K562 (cell line): ENCODE data around the gene CYP24A1. TPM values are rescaled to one million over a fixed set of nuclear protein-coding genes. Genes with fewer than 3 reads are reported as not detected.
A peak's percentile ranks its signal among the peaks of the same experiment; 100 is the strongest.

Experiments
- BDP1 ChIP-seq: IDR thresholded peaks from 3 replicates; pipeline ENCODE4 v1.6.1; 2011; ENCODE audit not compliant: insufficient read length, insufficient read depth
- CREM ChIP-seq: IDR thresholded peaks from 2 replicates; pipeline ENCODE4 v1.6.1; 2014; ENCODE audit warnings: antibody characterized with exemption, low read depth
- ELF1 ChIP-seq: fragments of 200-800 bp; sonication (Bioruptor generic); IDR thresholded peaks from 2 replicates; pipeline ENCODE4 v1.6.1; 2016; ENCODE audit warnings: missing genetic modification characterization, missing compliant biosample characterization
- ETV6 ChIP-seq, 3 experiments: fragments of 150-350 bp in 1 of 3; sonication (generic) in 1 of 3; formaldehyde crosslinking in 1 of 3; IDR thresholded peaks; 2 replicates each; pipeline versions ENCODE4 v1.6.1 to v1.8.0; 2014 to 2022; ENCODE audit warnings: borderline replicate concordance in 2 of 3, low read depth in 2 of 3, antibody characterized with exemption in 1 of 3, low read length in 1 of 3, mild to moderate bottlenecking in 1 of 3, missing genetic modification reagents in 1 of 3
- HDGF ChIP-seq: fragments of 450-650 bp; IDR thresholded peaks from 2 replicates; pipeline ENCODE4 v1.6.1; 2016
- MCM2 ChIP-seq: fragments of 450-650 bp; IDR thresholded peaks from 2 replicates; pipeline ENCODE4 v1.6.1; 2017; ENCODE audit warnings: low read depth, mild to moderate bottlenecking
- MCM3 ChIP-seq: fragments of 450-650 bp; IDR thresholded peaks from 2 replicates; pipeline ENCODE4 v1.6.1; 2016
- POLR2AphosphoS2 ChIP-seq: IDR thresholded peaks from 2 replicates; pipeline ENCODE4 v1.6.1; 2012; ENCODE audit warnings: low read length, improper control_type of control experiment
- RBFOX2 ChIP-seq: fragments of 200-400 bp; formaldehyde crosslinking; IDR thresholded peaks from 2 replicates; pipeline ENCODE4 v1.6.1; 2017; ENCODE audit warnings: low read depth, mild to moderate bottlenecking, low read length, moderate library complexity
- SP2 ChIP-seq: IDR thresholded peaks from 2 replicates; pipeline ENCODE4 v1.6.1; 2011; ENCODE audit warnings: mild to moderate bottlenecking, low read depth, low read length, moderate library complexity; ENCODE audit not compliant: poor library complexity, severe bottlenecking; ENCODE audit errors: extremely low read depth
- TOE1 ChIP-seq, 2 experiments: fragments of 450-650 bp in 1 of 2; sonication (generic) in 1 of 2; formaldehyde crosslinking in 1 of 2; IDR thresholded peaks; 2 replicates each; pipeline versions ENCODE4 v1.7.1 to v1.8.0; 2016 to 2022; ENCODE audit warnings: borderline replicate concordance in 2 of 2, mild to moderate bottlenecking in 2 of 2, antibody characterized with exemption in 1 of 2, inconsistent platforms in 1 of 2, low read depth in 1 of 2, missing genetic modification reagents in 1 of 2, moderate library complexity in 1 of 2
- ZBTB11 ChIP-seq, 3 experiments: fragments of 200-800 bp in 1 of 3; fragments of 250-450 bp in 1 of 3; fragments of 450-650 bp in 1 of 3; sonication (Bioruptor Pico) in 1 of 3; sonication (Bioruptor generic) in 1 of 3; formaldehyde crosslinking in 1 of 3; IDR thresholded peaks; 2 replicates each; pipeline versions ENCODE4 v1.6.1 to v1.8.0; 2016 to 2022; ENCODE audit warnings: mild to moderate bottlenecking in 2 of 3, missing genetic modification characterization in 2 of 3, missing compliant biosample characterization in 1 of 3, moderate library complexity in 1 of 3
- ZNF165 ChIP-seq: fragments of 250-450 bp; sonication (Bioruptor Pico); IDR thresholded peaks from 2 replicates; pipeline ENCODE4 v1.4.0; 2020; ENCODE audit warnings: borderline replicate concordance
- ZNF57 ChIP-seq: fragments of 450-650 bp; formaldehyde crosslinking; IDR thresholded peaks from 2 replicates; pipeline ENCODE4 v1.4.0; 2020; ENCODE audit warnings: mild to moderate bottlenecking, moderate library complexity
- ZNF583 ChIP-seq: fragments of 250-450 bp; sonication (Bioruptor Pico); IDR thresholded peaks from 2 replicates; pipeline ENCODE4 v1.4.0; 2020
- ZNF740 ChIP-seq, 3 experiments: fragments of 200-800 bp in 1 of 3; sonication (Bioruptor generic) in 1 of 3; sonication (generic) in 1 of 3; formaldehyde crosslinking in 1 of 3; IDR thresholded peaks; 2 replicates each; pipeline versions ENCODE4 v1.6.1 to v1.8.0; 2016 to 2022; ENCODE audit warnings: mild to moderate bottlenecking in 2 of 3, missing compliant biosample characterization in 2 of 3, missing genetic modification characterization in 2 of 3, missing genetic modification reagents in 1 of 3
- polyA plus RNA-seq, 8 experiments: library from polyadenylated mRNA; depleted of rRNA in 4 of 8; stranded (reverse) in 5 of 8; unstranded in 3 of 8; fragments of >200 nt; fragmentation: Nextera tagmentation in 2 of 8; fragmentation: Illumina TruSeq in 1 of 8; extraction: Ambion mirVana in 2 of 8; extraction: Trizol in 1 of 8; gene quantifications; 2 replicates each; pipeline versions ENCODE4 v1.2.1 to v1.2.3, GENCODE V29; 2011 to 2014; ENCODE audit warnings: inconsistent platforms in 1 of 8, missing spikeins in 1 of 8
- total RNA-seq, 7 experiments: library from RNA; depleted of rRNA in 6 of 7; stranded (reverse); fragments of >200 nt in 6 of 7; fragmentation: Illumina TruSeq in 2 of 7; extraction: Trizol in 2 of 7; gene quantifications; 2 replicates each; pipeline versions ENCODE4 v1.2.1 to v1.2.3, GENCODE V29; 2011 to 2021; ENCODE audit warnings: low replicate concordance in 1 of 7
- TF ChIP-seq, protein P1 (sequence below): fragments of 250-450 bp; sonication (Bioruptor Pico); IDR thresholded peaks from 2 replicates; pipeline ENCODE4 v1.5.0; 2020; ENCODE audit warnings: mild to moderate bottlenecking
- TF ChIP-seq, protein P2 (sequence below): fragments of 200-800 bp; sonication (Bioruptor generic); IDR thresholded peaks from 2 replicates; pipeline ENCODE4 v1.6.1; 2017; ENCODE audit warnings: missing genetic modification characterization, missing compliant biosample characterization

The CYP24A1 gene
- total and polyA plus RNA-seq, 9 of the 15 experiments (the other 6 are each of a cell fraction or from before 2014, with no cell fraction given): 0.04 TPM; not detected in 8

GRCh38 chr20:54207743-54208547 is 34.2 kb upstream of the CYP24A1 start, which contains the start of gene PFDN4 (continued):
- no peak for TF ChIP-seq ZNF740 (CRISPR knock-in tag; IDR thresholded peaks at IDR 0.05)
- no peak for TF ChIP-seq ZNF740 (tag; IDR thresholded peaks at IDR 0.05)
- TF ChIP-seq HDGF: no peak
- TF ChIP-seq MCM3: no peak; the same call in 1 of the 2 replicates
- peak; percentile 94 for TF ChIP-seq TOE1 (IDR thresholded peaks at IDR 0.05; ENCODE audit: borderline replicate concordance)
- TF ChIP-seq TOE1 (CRISPR knock-in tag; IDR thresholded peaks at IDR 0.05; ENCODE audit: borderline replicate concordance, low read depth): no peak
- no peak for TF ChIP-seq ZNF583 (CRISPR knock-in tag)
- TF ChIP-seq ELF1 (tag): no peak
- TF ChIP-seq, protein P1, sequence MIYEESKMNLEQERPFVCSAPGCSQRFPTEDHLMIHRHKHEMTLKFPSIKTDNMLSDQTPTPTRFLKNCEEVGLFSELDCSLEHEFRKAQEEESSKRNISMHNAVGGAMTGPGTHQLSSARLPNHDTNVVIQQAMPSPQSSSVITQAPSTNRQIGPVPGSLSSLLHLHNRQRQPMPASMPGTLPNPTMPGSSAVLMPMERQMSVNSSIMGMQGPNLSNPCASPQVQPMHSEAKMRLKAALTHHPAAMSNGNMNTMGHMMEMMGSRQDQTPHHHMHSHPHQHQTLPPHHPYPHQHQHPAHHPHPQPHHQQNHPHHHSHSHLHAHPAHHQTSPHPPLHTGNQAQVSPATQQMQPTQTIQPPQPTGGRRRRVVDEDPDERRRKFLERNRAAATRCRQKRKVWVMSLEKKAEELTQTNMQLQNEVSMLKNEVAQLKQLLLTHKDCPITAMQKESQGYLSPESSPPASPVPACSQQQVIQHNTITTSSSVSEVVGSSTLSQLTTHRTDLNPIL (CRISPR knock-in tag): no peak
- TF ChIP-seq ZNF57 (CRISPR knock-in tag): no peak
- TF ChIP-seq SP2: no peak
- TF ChIP-seq BDP1: no peak
- TF ChIP-seq RBFOX2: peak; percentile 88
- no peak for TF ChIP-seq ZNF165
- peak in 1 of 3 experiments; percentile 80; a peak in 2 of 6 replicates for TF ChIP-seq ZBTB11 (CRISPR knock-in tag; IDR thresholded peaks at IDR 0.05)
- no peak for TF ChIP-seq MCM2
- TF ChIP-seq CREM: peak; percentile 59
- TF ChIP-seq, protein P2, sequence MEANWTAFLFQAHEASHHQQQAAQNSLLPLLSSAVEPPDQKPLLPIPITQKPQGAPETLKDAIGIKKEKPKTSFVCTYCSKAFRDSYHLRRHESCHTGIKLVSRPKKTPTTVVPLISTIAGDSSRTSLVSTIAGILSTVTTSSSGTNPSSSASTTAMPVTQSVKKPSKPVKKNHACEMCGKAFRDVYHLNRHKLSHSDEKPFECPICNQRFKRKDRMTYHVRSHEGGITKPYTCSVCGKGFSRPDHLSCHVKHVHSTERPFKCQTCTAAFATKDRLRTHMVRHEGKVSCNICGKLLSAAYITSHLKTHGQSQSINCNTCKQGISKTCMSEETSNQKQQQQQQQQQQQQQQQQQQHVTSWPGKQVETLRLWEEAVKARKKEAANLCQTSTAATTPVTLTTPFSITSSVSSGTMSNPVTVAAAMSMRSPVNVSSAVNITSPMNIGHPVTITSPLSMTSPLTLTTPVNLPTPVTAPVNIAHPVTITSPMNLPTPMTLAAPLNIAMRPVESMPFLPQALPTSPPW (CRISPR knock-in tag): peak; percentile 53
- TF ChIP-seq POLR2AphosphoS2: no peak
- peak in 1 of 2 experiments; percentile 36; a peak in 1 of 4 replicates for TF ChIP-seq ETV6 (IDR thresholded peaks at IDR 0.05; ENCODE audit: borderline replicate concordance in 1 of 2, low read depth in 2 of 2, low read length in 1 of 2)
- TF ChIP-seq ETV6 (CRISPR knock-in tag; IDR thresholded peaks at IDR 0.05; ENCODE audit: borderline replicate concordance): no peak
